Measurements from ENCODE around the gene GNG8. TPM values are rescaled to one million over a fixed set of nuclear protein-coding genes. Genes with fewer than 3 reads are reported as not detected.

GNG8 gene
- total and polyA plus RNA-seq, 2 of the 13 experiments (the other 11 are each of a cell fraction or from before 2014, with no cell fraction given) = not detected

DNA sequence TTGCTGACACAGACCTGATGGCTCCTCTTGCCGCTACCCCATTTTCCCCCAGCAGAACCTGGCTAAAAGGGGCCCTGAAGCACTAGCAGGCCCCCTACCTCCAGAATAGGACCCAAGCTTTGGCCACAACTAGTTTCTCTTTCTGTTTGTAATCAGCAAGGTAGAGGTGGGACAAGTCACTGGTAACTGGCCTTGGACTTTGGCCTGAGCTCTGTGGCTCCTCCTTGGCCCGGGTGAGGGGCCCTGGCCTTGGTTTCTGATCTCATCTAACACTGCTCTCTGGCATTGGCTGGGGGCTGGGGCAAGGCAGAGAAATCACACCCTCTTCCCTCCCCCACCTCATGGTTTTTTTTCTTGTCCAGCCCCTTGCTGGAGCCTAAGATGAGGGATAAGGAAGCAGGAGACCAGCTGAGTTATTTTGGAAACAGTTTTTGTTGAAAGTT is 32.8 kb downstream of the GNG8 start (continued):
- TF ChIP-seq ARID4A (CRISPR knock-in tag; IDR thresholded peaks at IDR 0.05; ENCODE audit: borderline replicate concordance) = peak; percentile 66; the same call in 1 of the 2 replicates
- TF ChIP-seq EED (CRISPR knock-in tag; IDR thresholded peaks at IDR 0.05) = no peak
- TF ChIP-seq MTERF4 (CRISPR knock-in tag; IDR thresholded peaks at IDR 0.05) = no peak
- peak; percentile 96 for TF ChIP-seq HMGXB3 (CRISPR knock-in tag; IDR thresholded peaks at IDR 0.05; ENCODE audit: borderline replicate concordance)
- TF ChIP-seq TEAD3 (CRISPR knock-in tag; optimal IDR thresholded peaks at IDR 0.05; ENCODE audit: borderline replicate concordance) = peak; percentile 66
- TF ChIP-seq ZNF773 (CRISPR knock-in tag; IDR thresholded peaks at IDR 0.05; ENCODE audit: borderline replicate concordance) = no peak
- TF ChIP-seq ZBTB2 (CRISPR knock-in tag; IDR thresholded peaks at IDR 0.05; ENCODE audit: low read depth) = no peak
- no peak for TF ChIP-seq CEBPG (CRISPR knock-in tag; IDR thresholded peaks at IDR 0.05)
- TF ChIP-seq YEATS2 (CRISPR knock-in tag; IDR thresholded peaks at IDR 0.05; ENCODE audit: borderline replicate concordance) = no peak
- TF ChIP-seq IKZF1 (IDR thresholded peaks at IDR 0.05) = no peak
- TF ChIP-seq ZNF547 (CRISPR knock-in tag; IDR thresholded peaks at IDR 0.05) = no peak
- TF ChIP-seq ZFP82 (CRISPR knock-in tag; IDR thresholded peaks at IDR 0.05; ENCODE audit: borderline replicate concordance) = no peak
- no peak for TF ChIP-seq PAX8 (CRISPR knock-in tag; IDR thresholded peaks at IDR 0.05; ENCODE audit: borderline replicate concordance)
- no peak for TF ChIP-seq POGZ (CRISPR knock-in tag; IDR thresholded peaks at IDR 0.05)
- TF ChIP-seq NCOA2 (CRISPR knock-in tag; IDR thresholded peaks at IDR 0.05) = peak; percentile 68
- TF ChIP-seq, protein P1, sequence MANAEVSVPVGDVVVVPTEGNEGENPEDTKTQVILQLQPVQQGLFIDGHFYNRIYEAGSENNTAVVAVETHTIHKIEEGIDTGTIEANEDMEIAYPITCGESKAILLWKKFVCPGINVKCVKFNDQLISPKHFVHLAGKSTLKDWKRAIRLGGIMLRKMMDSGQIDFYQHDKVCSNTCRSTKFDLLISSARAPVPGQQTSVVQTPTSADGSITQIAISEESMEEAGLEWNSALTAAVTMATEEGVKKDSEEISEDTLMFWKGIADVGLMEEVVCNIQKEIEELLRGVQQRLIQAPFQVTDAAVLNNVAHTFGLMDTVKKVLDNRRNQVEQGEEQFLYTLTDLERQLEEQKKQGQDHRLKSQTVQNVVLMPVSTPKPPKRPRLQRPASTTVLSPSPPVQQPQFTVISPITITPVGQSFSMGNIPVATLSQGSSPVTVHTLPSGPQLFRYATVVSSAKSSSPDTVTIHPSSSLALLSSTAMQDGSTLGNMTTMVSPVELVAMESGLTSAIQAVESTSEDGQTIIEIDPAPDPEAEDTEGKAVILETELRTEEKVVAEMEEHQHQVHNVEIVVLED (CRISPR knock-in tag; IDR thresholded peaks at IDR 0.05; ENCODE audit: borderline replicate concordance) = 0 out of 2 replicates have a peak, but pooled peaks have one; percentile 19
- TF ChIP-seq KAT8 (CRISPR knock-in tag; IDR thresholded peaks at IDR 0.05) = 0 out of 2 replicates have a peak, but pooled peaks have one; percentile 28
- TF ChIP-seq FOXA1 (IDR thresholded peaks at IDR 0.05) = no peak
- TF ChIP-seq FOXA1 (CRISPR knock-in tag; IDR thresholded peaks at IDR 0.05) = no peak
